A673 (cell line): ENCODE measurements around the gene CDON. TPM values are rescaled to one million over a fixed set of nuclear protein-coding genes. Genes with fewer than 3 reads are reported as not detected.
A peak's percentile ranks its signal among the peaks of the same experiment; 100 is the strongest.

Experiments
- BruUV-seq: library from RNA; stranded (reverse); fragments of 400-500 nt; replicated peaks from 2 replicates; lab custom pipeline; 2021; lab: Mats Ljungman, UMichigan
- CTCF ChIA-PET: fragments of 300-600 bp; sonication (Branson Sonifier 250); formaldehyde crosslinking; loops from one replicate; lab custom pipeline; 2022; ENCODE audit warnings: antibody characterized with exemption; lab: Charles Lee
- POLR2A ChIA-PET: fragments of 300-600 bp; sonication (Branson Sonifier 250); formaldehyde crosslinking; loops from one replicate; lab custom pipeline; 2022; ENCODE audit warnings: antibody characterized with exemption; ENCODE audit not compliant: low non-redundant PET; lab: Charles Lee
- DNase-seq: peaks from one replicate; pipeline ENCODE4 v3.0.0-alpha.2; 2015; ENCODE audit warnings: low spot score
- H3K27ac ChIP-seq: fragments of 200-600 bp; sonication (generic); 2 replicates; pipeline ENCODE4 v1.5.1; 2016; ENCODE audit warnings: mixed run types, low read depth, mild to moderate bottlenecking, mixed read lengths, antibody characterized with exemption, low read length; ENCODE audit not compliant: poor library complexity, severe bottlenecking
- H3K27me3 ChIP-seq: fragments of 200-600 bp; sonication (generic); replicated peaks from 2 replicates; pipeline ENCODE4 v1.6.1; 2017; ENCODE audit warnings: mixed run types, low read depth, mild to moderate bottlenecking, mixed read lengths, antibody characterized with exemption, low read length; ENCODE audit not compliant: insufficient read depth, poor library complexity
- H3K36me3 ChIP-seq: fragments of 200-600 bp; sonication (generic); 2 replicates; pipeline ENCODE4 v1.6.1; 2016; ENCODE audit warnings: mixed run types, mild to moderate bottlenecking, mixed read lengths, antibody characterized with exemption, low read length; ENCODE audit not compliant: insufficient read depth, poor library complexity, severe bottlenecking
- H3K4me1 ChIP-seq: fragments of 200-600 bp; sonication (generic); 2 replicates; pipeline ENCODE4 v1.6.1; 2017; ENCODE audit warnings: mixed run types, mild to moderate bottlenecking, mixed read lengths, antibody characterized with exemption, low read length; ENCODE audit not compliant: insufficient read depth, poor library complexity, severe bottlenecking
- H3K4me3 ChIP-seq: fragments of 200-600 bp; sonication (generic); 2 replicates; pipeline ENCODE4 v1.5.1; 2016; ENCODE audit warnings: low read depth, mixed run types, mild to moderate bottlenecking, mixed read lengths, low read length; ENCODE audit not compliant: poor library complexity, severe bottlenecking
- H3K9me3 ChIP-seq: fragments of 200-600 bp; sonication (generic); 2 replicates; pipeline ENCODE4 v1.6.1; 2016; ENCODE audit warnings: mixed run types, low read depth, mild to moderate bottlenecking, mixed read lengths, antibody characterized with exemption, low read length; ENCODE audit not compliant: poor library complexity, severe bottlenecking
- EZH2 ChIP-seq: fragments of 200-600 bp; sonication (generic); IDR thresholded peaks from 2 replicates; pipeline ENCODE4 v1.6.1; 2017; ENCODE audit warnings: borderline replicate concordance, low read depth, mild to moderate bottlenecking, mixed read lengths, antibody characterized with exemption, low read length; ENCODE audit not compliant: poor library complexity, severe bottlenecking
- intact Hi-C: fragments of 100-400 bp; cut with micrococcal nuclease; formaldehyde crosslinking; loops from one replicate; pipeline ENCODE4 v1.10.0; 2022; ENCODE audit not compliant: unreplicated experiment
- total RNA-seq: library from RNA; stranded (reverse); gene quantifications from 2 replicates; pipeline ENCODE4 v1.2.3, GENCODE V29; 2021
- TF ChIP-seq, protein P1 (sequence below): fragments of 300-800, 200-600 bp; sonication (generic); conservative IDR thresholded peaks from 2 replicates; pipeline ENCODE4 v1.5.1; 2017; ENCODE audit warnings: low read depth, mild to moderate bottlenecking, antibody characterized with exemption, low read length, moderate library complexity, mixed read lengths

The CDON gene
- total RNA-seq, 1 experiment from 2014 or later: 25.3 TPM

DNA sequence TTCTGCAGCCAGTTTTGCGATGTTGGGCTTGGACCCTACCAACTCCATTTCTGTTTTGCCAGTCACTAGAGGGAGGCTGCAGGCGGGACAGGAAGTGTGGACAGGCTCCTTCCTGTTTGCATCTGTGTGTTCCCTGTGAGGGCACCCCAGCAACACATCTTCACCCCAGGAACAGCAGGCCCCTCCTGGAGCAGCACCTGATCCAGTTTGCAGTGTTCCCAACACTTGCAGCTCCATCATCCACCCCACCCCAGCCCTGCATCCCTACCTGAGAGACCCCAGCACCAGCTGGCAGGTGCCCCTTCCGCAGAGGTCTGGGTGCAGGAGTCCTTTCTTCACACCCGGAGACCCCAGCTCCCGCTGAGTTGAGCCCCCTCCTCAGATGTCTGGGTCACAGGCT lies 124.2 kb downstream of the CDON start:
- Histone ChIP-seq H3K36me3 (no peaks in the 10 kb centered on the region), H3K27me3 (no peaks in the 10 kb centered on the region), H3K9me3 (no peaks in the 10 kb centered on the region), H3K27ac (no peak overlapping the region), H3K4me3 (no peak overlapping the region), H3K4me1 (no peaks in the 10 kb centered on the region)
- DNase-seq: no peak
- ChIA-PET CTCF (no interaction called here), POLR2A (no interaction called here)
- TF ChIP-seq, protein P1, sequence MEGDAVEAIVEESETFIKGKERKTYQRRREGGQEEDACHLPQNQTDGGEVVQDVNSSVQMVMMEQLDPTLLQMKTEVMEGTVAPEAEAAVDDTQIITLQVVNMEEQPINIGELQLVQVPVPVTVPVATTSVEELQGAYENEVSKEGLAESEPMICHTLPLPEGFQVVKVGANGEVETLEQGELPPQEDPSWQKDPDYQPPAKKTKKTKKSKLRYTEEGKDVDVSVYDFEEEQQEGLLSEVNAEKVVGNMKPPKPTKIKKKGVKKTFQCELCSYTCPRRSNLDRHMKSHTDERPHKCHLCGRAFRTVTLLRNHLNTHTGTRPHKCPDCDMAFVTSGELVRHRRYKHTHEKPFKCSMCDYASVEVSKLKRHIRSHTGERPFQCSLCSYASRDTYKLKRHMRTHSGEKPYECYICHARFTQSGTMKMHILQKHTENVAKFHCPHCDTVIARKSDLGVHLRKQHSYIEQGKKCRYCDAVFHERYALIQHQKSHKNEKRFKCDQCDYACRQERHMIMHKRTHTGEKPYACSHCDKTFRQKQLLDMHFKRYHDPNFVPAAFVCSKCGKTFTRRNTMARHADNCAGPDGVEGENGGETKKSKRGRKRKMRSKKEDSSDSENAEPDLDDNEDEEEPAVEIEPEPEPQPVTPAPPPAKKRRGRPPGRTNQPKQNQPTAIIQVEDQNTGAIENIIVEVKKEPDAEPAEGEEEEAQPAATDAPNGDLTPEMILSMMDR: no peak
- no peak for TF ChIP-seq EZH2
- intact Hi-C loops: no loop called here
- BruUV-seq: no TSS peak

DNA sequence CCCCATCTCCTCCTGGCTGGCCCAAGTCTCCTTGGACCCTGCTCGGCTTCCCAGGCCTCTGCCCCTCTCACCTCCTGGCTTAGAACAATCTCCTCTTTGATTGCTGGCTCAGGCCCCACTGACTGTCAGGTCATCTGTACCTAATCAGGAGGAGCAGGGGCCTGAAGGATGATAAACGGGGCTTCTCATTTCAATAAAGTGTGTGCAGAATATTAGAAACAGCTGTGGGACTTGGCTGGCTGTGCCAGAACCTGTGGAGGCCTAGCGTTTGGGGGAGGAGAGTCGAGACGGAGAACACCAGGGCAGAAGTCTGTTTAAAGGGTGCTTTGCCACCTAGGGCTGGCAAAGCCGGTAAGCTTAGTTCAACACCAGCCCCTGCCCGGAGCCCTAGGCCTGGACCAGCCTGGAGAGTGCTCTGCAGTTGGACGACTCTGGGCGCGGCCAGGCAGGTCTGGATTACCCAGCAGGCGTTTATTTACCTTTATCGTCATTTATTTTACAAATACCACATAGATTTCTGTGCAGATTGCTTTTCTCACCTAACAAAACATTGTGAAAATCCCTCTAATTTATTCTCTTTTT lies 127.0 kb downstream of the CDON start:
- intact Hi-C loops: no loop called here
- peak; percentile 36 for DNase-seq
- CTCF ChIA-PET: interaction anchor here (0.6 to 1.0 kb wide), 2 partner anchors 251 to 261 kb away, joined by 3 read pairs; no protein-coding TSS in a partner anchor

DNA sequence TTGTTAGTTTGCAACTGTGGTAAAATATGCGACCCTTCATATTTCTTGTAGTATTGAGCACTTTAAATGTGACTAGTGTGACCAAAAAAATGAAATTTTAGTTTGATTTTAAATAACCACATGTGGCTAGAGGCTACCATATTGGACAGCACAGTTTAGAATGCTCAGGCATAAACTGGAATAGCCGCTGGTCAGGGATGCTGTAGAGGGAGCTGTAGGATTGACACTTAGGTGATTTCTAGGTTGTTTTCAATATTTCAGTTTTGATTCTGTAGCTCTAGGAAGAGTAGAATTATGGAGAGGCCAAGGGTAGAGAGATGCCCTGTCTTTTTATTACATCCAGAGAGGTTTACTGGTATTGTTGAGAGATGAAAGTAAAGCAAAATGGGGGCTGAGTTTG lies 127.6 kb downstream of the CDON start:
- ChIA-PET POLR2A (no interaction called here), CTCF (interaction anchor here (0.6 to 1.0 kb wide), 2 partner anchors 252 to 261 kb away, joined by 3 read pairs; no protein-coding TSS in a partner anchor)
- BruUV-seq: no TSS peak

More for the DNA sequence above, 127.0 kb downstream of the CDON start:
- BruUV-seq: no TSS peak
- Histone ChIP-seq H3K4me3 (no peak overlapping the region), H3K4me1 (no peaks in the 10 kb centered on the region), H3K27me3 (no peaks in the 10 kb centered on the region), H3K36me3 (no peaks in the 10 kb centered on the region), H3K27ac (no peak overlapping the region), H3K9me3 (no peaks in the 10 kb centered on the region)
- TF ChIP-seq, protein P1: no peak
- no peak for TF ChIP-seq EZH2
- POLR2A ChIA-PET: no interaction called here

More for the DNA sequence above, 127.6 kb downstream of the CDON start:
- TF ChIP-seq, protein P1: peak; percentile 33; the same call in 1 of the 2 replicates
- TF ChIP-seq EZH2: no peak
- intact Hi-C loops: no loop called here
- no peaks in the 10 kb centered on the region for H3K4me1 ChIP-seq
- no peak overlapping the region for H3K4me3 ChIP-seq
- H3K27me3 ChIP-seq: no peaks in the 10 kb centered on the region
- no peaks in the 10 kb centered on the region for H3K36me3 ChIP-seq
- no peaks in the 10 kb centered on the region for H3K9me3 ChIP-seq
- DNase-seq: no peak
- no peak overlapping the region for H3K27ac ChIP-seq
